Stimulated activated CD8-positive, alpha-beta memory T cell treated with anti-CD3 and anti-CD28 coated beads, Interleukin-4, amount 100 ng/mL, for 1 hour (primary cell): ENCODE data around the gene BNIPL.

ENCODE experiments used
- DNase-seq, 2 donors: peaks; one replicate each; pipeline ENCODE4 v3.0.0-alpha.2; 2020; ENCODE audit warnings: low read depth in 2 of 2, low spot score in 1 of 2

Gene BNIPL

GRCh38 chr1:151009674-151010345 is 26.6 kb upstream of the BNIPL start:
- no peak for DNase-seq

GRCh38 chr1:151010346-151010726 is 26.1 kb upstream of the BNIPL start:
- DNase-seq, result no peak

- DNase-seq, result no peak
Observed at GRCh38 chr1:151011154-151011850, 25.1 kb upstream of the BNIPL start.

- DNase-seq, result no peak
Observed at GRCh38 chr1:151012684-151013471, 23.5 kb upstream of the BNIPL start.

GRCh38 chr1:151013518-151013917 is 22.9 kb upstream of the BNIPL start:
- no peak for DNase-seq

DNA sequence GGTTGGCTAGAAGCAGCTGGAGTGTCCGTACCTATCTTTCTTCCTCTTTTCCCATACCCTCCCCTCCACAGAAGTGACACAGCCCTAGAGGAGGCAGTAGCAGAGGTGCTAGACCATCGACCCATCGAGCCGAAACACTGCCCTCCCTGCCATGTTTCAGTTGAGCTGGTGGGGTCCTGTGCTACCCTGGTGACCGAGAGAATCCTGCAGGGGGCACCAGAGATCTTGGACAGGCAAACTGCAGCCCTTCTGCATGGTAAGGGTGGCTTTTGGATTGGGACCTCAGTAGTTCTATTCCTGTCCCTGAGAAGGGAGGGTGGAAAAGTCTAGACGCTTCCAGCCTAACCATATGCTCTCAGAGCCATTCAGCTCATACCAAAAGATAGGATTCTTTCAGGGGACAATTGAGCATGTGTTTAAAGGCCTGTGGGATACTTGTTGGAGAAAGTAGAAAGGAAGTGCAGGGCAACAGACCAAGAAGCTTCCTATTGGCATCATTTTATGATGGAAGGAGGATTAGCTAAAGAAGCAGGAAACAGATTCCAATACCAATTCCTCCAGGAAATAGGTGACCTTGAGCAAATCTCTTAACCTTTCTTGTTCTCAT is 11.7 kb upstream of the BNIPL start:
- peak; percentile 76 to 80 for DNase-seq

DNA sequence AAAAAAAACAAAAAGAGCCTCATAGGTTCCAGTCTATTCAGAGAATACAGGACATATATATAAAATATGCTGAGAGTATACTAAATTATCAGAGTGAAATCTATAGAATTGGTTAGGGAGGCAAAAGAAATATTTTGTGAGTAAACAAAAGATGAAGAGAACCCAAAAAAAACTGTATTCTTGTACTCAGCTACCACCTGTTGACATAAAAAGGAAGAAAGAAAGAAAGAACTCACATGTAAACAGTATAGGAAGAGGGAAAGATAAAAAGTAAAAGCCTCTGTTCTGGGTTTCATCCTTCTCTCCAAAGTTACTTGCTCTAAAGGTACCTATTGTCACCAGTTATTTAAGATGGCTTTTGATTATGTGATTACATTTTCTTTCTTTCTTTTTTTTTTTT is 9.9 kb upstream of the BNIPL start:
- DNase-seq, result no peak

GRCh38 chr1:151032164-151032563 is 4.2 kb upstream of the BNIPL start:
- no peak for DNase-seq

- DNase-seq, result no peak
Observed at GRCh38 chr1:151035167-151035566, 1.2 kb upstream of the BNIPL start.

GRCh38 chr1:151037032-151037431 is 646 bp downstream of the BNIPL start:
- DNase-seq, result no peak

DNA sequence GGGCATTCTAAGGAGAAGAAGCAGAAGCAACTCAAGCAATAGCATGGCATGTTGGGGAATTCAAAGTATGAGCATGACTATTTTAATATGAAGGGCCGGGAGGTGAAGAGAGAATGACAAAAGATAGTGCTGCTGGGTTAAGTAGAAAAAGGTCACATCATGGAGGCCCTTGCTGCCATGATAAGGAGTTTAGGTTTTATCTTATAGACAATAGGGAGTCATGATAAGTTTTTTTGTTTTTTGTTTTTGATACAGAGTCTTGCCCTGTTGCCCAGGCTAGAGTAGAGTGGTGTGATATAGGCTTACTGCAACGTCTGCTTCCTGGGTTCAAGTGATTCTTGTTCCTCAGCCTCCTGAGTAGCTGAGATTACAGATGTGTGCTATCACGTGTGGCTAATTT is 3.1 kb downstream of the BNIPL start:
- DNase-seq, result no peak

DNA sequence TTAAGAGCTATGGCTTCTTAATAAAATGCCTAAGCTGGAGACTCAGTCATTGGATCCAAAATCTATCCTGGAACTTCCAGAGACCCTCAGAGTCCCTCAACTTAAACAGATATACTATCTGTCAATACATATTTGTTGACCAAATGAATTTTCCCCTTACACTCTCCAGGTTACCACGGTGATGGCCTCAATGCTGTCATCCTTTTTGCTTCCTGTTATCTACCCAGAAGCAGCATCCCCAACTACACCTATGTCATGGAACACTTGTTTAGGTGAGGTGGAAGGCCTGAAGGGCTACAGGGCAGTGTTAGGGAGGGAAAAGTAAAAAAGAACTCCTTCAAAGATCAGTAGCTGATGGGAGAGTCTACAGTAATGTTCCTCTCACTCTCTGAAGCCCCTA is 6.8 kb downstream of the BNIPL start:
- no peak for DNase-seq

DNA sequence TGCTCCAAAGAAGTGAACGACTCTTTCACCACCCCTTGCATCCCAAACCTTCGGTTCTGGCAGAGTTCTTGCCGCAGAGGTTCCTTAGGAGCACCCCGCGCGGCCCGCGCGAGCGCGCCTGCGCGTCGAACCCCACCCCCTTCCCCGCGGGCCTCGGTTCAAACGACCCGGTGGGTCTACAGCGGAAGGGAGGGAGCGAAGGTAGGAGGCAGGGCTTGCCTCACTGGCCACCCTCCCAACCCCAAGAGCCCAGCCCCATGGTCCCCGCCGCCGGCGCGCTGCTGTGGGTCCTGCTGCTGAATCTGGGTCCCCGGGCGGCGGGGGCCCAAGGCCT is 11.2 kb downstream of the BNIPL start, which contains the start of gene C1orf56:
C1orf56 (plus strand) TSS at position 161 of the 334 bp plus-strand sequence; CDS start at position 258, 97 bp downstream.
- DNase-seq, result peak in 1 of 2 donors; percentile 32

- no peak for DNase-seq
Observed at GRCh38 chr1:151047925-151048644, 11.7 kb downstream of the BNIPL start.

DNA sequence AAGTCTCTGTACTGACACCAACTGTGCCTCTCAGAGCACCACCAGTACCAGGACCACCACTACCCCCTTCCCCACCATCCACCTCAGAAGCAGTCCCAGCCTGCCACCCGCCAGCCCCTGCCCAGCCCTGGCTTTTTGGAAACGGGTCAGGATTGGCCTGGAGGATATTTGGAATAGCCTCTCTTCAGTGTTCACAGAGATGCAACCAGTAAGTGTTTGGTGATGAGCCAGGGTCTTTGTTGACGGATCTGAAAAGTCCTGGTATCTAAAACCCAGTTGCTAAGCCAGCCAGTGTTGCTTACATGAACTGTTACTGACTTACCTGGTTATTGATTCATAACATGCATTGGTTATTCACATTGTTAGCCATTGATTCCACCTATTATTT is 12.3 kb downstream of the BNIPL start:
- no peak for DNase-seq

DNA sequence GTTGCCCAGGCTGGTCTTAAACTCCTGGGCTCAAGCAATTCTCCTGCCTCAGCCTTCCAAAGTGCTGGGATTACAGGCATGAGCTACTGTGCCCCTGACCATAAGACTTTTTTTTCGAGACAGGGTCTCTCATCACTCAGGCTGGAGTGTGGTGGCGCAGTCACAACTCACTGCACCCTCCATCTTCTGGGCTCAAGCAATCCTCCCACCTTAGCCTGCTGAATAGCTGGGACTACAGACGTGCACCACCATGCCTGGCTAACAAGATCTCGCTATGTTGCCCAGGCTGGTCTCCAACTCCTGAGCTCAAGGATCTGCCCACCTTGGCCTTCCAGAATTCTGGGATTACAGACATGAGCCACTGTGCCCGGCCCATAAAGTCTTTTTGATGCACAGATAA is 13.1 kb downstream of the BNIPL start:
- DNase-seq, result no peak

DNA sequence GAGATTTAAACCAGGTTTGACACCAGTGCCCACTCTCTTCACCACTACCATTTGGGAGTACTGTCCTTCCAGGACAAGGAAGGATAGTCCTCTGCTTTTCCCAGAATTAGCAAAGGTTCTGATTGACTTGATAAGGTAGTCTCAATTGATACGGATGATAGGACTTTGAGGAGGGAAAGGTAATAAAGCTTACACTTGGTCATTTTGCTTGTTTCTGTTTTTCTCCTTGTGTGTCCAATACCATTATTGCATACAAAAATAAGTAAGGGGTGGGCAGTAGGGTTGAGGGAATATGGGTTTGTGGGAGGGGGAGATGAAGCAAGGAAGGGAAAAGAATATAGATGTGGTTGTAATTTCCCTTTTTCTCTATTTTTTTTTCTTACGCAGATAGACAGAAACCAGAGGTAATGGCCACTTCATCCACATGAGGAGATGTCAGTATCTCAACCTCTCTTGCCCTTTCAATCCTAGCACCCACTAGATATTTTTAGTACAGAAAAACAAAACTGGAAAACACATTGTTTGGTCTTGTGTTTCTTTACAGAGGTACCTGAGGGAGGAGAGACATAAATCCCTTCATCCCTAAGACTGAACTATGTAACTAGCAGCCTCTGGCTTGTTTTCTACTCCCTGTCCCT is 13.8 kb downstream of the BNIPL start:
- DNase-seq, result no peak

GRCh38 chr1:151051356-151052009 is 15.1 kb downstream of the BNIPL start:
- no peak for DNase-seq

GRCh38 chr1:151054971-151055547 is 18.7 kb downstream of the BNIPL start:
- DNase-seq, result no peak

DNA sequence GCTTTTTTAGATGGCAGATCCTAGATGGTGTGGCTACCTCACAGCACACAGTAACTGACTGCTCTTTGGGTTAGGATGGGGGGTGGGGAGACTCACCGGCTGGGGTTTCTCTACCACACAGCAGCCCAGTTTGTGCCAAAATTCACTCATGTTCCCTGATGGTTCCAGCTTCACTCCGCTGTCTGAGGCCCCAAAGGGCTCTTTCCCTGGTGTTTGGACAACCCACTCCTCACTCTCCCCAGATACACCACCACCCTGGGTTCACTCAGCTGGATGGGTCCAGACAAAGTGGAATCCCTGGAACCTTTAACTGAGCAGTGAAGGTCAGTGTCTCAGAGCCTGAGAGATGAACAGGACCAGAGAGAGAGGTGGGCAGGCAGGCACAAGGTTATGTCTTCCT is 19.2 kb downstream of the BNIPL start:
- no peak for DNase-seq
